GM19452 (cell line): ENCODE results near the gene ATP11A.
"Not testable (repeated sequence)": the region's sequence is repeated elsewhere in the genome, so short reads cannot be mapped to it uniquely, and the experiment has no call there.

Source experiments
- ATAC-seq: cut with Tn5 transposase; IDR thresholded peaks from one replicate; pipeline ENCODE4 v1.9.1; 2021; ENCODE audit not compliant: unreplicated experiment

The ATP11A gene

DNA sequence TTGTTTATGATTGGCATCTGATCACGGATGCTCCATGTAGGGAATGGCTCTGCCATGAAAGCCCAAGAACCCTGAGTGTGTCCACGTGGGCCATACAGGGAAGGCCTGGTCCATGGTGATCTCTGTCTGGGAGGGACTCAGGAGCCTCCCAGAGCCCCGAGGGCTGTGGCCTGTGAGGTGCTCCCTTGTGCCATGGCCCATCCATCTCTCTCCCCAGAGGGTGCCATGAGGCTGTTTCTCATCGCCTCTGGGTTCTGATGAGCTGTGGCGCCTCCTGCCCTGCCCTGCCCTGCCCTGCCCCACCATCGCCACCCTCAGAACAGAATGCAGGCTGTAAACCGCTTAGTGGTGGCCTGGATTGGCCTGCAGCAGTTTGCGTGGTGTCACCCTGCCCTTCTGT, 83.1 kb downstream of the ATP11A start:
- ATAC-seq = no peak

DNA sequence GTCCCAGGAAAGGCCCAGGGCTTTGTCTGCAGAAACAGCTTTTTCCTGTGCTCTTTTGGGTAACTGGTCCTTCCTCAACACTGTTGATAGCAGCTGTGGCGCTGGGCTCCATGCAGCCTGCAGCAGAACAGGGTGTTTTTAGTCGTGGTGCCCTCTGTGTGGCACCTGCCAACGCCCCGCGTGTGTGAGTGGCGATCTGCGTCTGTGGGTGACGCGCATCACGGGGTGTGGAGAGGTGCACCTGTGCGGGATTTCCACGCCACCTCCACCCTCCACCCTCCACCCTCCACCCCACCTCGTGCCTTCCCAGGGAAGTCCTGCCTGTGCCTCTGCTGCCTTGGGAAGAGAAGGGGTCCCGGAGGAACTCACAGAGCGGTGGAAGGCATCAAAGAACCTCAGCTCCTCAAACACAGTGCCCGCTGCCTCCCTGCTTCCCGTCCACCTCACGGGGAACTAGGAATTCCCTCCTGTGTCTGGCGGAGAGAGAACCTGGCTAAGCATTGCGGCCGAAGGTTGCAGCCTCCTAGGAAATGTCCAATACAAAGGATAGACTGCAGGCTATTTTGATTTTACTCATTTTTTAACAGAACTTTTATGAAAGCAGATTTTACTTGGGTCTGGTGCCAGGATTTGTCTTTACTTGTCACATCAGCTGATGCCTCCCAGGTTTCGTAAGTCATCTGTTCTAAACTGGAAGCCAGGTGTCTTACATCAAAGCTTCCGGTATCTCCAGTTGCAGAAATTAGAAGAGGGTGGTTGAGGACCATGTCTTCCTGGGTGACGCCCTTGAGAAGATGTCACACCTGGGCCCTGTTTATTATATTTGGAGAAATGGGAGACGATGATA, 84.0 kb downstream of the ATP11A start:
- ATAC-seq = no peak

DNA sequence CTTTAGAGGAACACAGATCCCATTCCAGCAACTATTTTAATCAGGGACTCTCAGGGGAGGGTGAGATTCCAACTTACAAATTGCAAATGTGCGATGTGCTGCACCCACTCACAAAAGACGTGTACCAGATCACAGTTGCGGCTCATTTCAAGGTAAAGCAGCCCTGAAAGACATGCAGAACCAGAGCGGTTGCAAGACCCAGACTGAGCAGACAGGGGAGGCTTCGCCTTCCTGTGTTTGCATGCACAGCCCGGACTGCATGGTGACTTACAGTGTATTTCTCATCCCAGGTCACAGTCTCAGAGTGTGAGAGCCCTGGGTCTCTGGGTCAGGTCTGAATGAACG, 84.6 kb downstream of the ATP11A start:
- ATAC-seq = no peak

DNA sequence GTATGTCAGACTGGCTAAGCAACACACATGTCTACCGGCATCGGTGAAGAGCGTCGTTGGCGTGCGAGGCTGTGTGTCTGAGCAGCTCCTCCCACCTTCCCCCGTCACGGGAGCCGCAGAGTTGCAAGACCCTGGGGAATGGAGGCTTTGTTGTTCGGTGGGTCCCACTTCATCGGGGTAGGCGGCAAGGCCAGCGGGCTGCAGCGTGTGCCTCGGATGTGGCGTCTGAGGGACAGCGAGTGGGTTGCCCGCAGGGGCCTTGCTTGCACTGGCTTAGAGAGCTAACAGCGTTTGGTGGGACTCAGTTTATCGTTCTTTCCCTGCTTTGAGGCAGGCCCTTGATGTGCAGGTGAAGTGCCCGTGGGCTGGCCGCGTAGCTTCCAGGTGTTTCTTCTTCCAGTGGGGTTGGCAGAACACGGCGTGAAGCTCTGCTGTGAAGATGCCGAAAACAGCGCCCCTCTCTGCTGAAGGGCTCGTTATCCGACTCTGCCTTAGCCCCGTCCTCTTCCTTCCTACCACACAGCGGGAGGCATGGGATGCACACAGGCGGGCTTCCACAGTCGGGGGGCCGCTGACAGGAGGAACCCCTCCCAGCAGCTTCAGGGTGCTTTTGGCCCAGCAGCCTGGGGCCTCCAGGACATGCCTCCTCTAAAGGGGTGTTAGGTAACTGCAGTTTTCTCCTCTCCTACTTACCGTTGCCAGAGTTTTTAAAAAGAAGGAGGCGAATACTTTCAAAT, 85.2 kb downstream of the ATP11A start:
- no peak for ATAC-seq

DNA sequence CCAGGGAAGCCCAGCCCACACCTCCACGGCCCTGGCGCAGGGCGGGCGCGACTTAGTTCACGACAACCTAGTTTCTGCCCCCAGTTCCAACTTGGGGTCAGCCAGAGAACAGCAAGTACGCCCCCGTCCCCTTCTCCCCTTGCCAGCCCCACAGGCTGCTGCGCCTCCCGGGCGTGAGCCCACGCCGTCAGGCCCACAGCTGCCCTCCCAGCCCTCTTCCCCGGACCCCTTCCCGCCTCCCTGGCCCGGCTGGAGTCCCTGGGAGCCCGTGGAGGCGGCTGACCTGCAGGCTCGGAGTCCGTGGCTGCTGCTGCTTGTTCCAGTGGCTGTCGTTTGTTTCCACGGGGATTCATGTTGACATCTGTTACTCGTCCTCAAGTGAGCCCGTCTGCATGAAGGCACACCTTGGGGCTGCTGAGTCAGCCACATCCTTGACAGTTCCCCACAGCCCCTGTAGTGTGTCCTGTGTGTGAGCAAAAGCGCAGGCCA, 86.0 kb downstream of the ATP11A start:
- no peak for ATAC-seq

DNA sequence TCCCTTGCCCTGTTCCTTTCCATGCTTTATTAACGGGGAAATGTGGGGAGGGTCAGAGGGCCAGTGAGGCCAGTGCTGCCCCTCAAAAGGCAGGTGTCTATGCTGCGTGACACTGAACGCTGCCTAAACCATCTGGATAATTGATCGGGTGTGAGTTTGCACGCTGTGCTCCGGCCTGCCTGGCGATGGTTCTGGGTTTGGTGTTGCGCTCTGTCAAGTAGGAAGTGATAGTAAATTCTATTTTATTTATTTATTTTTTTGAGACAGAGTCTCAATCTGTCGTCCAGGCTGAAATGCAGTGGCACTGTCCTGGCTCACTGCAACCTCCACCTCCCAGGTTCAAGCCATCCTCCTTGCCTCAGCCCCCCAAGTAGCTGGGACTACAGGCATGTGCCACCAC, 86.5 kb downstream of the ATP11A start:
- ATAC-seq = no peak

DNA sequence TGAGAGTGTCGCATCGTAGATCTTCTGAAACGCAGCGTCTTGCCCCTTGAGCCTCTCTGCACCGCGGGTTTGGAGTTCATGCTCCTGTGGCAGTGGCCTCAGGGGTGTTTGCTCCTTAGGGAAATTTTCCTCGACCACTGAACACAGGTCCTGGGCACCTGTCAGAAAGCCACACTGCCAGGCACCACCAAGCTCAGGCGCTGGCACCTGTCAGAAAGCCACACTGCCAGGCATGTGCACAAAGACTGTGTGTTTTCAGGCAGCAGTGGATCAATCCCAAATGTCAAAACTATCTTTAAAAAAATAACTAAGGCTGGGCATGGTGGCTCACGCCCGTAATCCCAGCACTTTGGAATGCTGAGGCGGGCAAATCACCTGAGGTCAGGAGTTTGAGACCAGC, 87.1 kb downstream of the ATP11A start:
- ATAC-seq = no peak

DNA sequence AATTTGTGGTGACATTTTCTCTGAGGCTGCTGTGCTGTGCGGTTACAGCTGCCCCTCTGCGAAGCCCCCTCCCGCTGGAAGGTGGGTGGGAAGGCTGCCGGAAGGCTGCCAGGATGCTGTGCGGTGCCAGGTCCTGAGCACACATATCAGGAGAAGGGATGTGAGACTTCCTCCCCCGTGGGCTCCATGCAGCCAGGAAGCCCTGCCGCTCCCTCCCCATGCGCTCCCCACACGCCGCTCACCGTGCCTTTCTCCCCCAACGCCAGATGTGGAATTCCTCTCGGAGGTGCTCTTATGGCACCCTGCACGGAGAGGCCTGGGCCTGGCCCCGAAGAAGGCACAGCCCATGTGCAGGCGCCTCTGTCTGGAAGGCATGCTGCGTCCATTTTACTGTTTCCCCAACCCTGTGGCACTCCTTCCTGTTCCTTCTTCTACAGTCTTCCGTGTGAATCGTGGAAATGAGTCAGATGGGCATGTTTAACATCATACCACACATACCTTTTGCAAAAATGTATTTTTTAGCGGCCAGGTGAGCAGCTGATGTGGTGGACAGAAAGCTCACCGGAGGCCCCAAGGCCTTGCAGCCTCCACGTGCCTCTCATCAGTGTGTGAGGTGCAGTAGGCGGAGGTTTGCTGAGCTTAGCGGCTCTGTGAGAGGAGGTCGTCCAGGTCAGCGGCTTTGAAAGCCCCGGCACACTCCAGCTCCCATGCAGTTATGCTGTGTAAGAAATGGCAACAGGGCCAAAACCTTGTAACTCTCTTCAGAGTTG, 88.0 kb downstream of the ATP11A start:
- no peak for ATAC-seq

DNA sequence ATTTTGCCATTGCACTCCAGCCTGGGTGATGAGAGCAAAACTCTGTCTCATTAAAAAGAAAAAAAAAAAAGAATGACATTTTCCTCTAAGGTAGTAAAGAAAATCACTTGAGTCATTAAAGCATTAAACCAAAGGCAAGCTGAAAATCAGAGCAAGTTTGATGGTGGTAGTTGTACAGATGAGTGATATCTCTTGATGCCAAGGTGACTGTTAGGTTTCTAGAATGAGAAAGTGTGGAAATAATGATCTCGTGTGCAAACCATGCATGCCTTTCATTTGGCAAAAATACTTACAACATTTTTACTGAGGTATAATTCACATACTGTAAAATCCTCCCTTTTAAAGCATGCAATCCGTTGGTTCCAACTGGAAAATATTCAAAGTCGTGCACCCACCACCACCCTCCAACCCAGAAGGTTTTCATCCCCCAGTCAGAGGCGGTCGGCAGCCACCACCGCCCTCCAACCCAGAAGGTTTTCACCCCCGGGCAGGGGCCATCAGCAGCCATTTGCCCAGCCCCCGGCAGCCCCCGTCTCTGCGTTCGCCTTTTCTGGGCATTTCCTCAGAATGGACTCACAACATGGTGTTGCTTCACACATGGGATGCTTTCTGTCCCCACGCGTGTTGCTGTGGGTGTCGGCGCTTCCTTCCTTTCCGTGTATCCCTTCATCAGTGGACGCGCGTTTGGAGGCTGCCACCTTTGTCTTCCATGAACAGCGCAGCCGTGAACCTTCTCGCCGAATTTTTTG, 90.2 kb downstream of the ATP11A start:
- ATAC-seq = no peak

DNA sequence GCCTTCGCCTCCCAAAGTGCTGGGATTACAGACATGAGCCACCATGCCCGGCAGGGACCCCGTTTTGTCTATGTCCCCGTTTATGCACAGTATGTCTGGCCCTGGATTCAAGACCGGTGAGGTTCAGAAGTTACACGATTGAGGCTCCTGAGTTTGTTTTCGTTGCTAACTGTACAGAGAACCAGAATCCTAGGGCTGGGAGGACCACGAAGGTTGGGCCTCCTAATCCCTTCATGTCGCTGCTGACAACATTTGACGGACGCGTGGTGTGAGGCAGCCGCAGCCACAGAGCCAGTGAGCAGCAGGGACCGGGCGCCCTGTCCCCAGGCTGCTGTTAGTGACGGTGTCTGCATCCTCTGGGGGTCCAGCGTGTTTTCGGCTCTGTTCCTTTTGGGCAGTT, 91.4 kb downstream of the ATP11A start:
- ATAC-seq = no peak

DNA sequence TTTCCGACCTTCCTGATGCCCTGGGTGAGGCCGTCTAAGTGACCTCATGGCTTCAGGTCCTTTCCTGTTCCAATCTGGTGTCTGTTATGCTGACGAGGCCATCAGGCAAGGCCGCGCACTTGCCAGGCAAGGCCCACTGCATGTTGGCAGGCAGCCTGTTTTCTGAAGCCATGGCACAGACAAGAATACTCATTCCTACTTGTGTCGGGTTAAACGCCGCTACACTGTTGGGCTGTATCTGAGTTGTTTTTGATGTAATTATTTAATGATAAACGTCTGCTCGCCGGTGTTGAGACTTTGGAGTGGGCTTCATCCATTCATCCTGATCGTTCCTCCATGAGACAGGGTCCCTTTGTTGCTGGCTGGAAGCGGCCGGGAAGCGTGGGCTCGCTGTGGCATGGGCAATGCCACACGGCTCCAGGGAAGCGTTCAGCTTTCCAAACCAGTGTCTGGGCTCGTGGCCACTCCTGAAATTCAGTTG, 92.1 kb downstream of the ATP11A start:
- no peak for ATAC-seq

DNA sequence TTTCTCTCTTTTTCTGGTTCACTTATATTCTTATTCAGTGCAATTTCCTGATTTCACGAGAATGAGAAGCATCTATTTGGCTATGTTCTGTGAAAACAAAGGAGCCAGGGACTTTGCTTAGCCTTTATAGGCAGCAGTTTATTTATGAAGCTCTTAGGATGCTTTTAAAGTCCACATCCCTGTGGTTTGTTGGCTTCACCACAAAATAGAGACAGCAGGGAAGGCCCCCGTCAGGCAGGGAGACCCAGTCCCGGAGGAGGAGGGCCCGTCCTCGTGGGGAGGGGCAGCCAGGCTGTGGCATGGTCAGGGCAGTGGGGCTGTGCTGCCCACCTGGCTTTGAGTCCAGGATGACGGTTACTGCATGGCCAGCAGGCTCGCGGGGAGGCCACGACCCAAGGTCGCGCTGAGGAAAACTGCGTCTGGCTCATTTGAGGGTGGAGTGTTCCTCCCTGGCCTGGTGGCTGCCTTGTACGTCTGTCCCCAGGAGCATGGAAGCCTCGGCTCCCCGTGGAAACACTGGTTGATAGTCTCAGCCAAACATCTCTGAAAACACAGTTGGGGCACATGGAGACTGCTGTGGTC, 92.7 kb downstream of the ATP11A start:
- ATAC-seq = no peak

DNA sequence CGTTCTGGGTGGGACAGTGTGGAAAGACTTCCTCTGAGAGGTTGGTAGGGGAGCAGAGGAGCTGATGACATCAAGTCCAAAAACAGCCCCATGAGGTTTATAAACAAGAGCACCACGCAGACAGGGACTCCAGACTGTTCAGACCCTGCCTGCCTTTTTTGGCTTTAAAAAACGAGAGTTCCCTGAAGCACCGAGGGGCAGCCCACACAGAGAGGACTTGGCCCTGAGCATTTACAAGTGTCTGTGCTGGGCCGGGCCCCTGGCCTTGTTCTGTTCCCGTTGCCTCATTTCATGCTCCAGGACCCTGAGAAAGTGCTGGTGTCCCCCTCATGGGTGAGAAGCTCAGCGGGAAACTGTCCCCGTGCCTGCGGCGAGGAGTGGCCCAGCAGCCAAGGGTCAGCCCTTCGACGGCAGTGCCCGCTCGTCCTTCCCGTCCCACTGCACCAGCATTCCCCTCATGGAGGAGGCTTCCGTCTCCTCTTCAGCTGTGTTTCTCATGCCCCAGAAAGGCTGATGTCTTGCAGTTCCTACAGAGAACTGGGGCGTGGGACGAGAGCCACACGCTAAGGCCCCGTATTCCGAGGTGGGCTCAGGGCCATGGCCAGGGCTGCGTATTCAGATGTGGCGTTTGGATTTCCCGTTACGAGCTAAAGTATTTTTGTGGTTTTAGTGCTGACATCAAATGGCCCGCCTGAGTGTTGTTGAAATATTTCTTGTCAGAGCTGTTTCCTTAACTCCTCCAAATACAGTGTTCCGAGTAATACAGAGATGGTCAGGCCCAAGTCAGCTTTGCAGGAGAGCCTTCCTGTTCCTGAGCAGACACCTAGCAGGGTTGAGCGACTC, 93.5 kb downstream of the ATP11A start:
- ATAC-seq = no peak

DNA sequence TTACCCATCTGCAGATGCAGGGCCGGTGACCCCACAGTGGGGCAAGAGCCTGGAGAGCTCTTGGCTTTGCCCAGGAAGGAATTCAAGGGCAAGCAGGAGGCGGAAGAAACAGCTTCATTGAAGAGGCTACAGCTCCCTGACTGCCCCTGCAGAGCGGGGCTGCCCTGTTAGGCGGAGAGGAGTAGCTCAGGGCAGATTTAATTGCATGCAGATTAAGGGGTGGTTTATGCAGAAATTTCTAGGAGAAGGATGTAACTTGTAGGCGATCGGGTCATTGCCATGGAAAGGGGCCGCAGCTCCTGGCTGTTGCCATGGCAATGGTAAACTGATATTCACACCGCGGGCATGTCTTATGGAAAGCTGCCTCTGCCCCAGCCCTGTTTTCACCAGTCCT, 94.1 kb downstream of the ATP11A start:
- no peak for ATAC-seq

DNA sequence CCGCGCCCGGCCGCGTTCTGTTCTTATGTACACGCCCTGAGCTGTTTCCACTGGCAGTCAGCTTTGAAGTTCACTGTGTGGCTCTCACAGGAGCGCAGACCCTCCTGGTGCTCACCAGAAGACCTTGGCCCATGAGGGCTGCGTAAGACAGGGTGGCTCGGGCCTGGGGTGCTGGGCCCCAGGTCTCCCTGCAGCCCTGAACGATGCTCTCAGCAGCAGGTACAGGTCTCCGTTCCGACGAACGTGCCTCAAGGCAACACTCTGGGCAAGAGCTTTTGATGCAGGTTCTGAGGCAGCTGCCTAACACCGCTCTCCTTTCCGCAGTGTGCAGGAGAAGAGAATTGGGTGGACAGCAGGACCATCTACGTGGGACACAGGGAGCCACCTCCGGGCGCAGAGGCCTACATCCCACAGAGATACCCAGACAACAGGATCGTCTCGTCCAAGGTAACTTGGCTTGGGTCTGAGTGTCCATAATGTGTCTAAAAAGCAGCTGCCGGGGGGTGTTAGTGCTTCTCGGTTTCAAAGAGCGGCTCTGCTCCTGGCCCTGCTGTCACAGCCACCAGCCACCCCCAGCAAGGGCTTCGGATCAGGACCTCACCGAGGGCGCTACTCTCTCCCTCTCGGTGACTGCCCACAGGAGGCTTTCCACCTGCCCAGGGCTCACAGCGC, 95.1 kb downstream of the ATP11A start:
- ATAC-seq = no peak

DNA sequence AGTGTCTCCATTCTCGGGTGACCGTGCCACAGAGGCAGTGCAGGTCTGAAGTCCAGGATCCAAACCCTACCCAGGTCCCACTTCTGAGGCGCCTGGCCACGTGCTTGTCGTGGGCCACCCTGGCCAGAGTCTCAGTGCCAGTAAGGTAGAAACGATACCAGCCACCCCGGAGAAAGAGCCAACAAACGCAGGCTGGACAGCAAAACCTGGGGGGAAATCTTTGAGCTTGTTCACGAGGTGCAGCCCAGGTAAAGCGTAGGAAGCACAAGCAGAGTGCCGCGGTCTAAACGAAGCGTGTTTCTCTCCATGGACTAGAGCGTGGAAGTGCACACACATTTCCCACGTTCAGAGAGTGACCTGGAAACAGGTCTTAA, 95.6 kb downstream of the ATP11A start:
- no peak for ATAC-seq

DNA sequence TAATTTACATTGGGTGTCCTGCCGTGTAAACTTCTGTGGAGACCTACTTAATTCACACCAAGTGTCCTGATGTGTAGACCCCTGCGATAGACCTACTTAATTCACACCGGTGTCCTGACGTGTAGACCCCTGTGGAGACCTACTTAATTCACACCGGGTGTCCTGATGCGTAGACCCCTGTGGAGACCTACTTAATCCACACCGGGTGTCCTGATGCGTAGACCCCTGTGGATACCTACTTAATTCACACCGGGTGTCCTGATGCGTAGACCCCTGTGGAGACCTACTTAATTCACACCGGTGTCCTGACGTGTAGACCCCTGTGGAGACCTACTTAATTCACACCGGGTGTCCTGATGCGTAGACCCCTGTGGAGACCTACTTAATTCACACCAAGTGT, 97.0 kb downstream of the ATP11A start:
- ATAC-seq = not testable (repeated sequence)

DNA sequence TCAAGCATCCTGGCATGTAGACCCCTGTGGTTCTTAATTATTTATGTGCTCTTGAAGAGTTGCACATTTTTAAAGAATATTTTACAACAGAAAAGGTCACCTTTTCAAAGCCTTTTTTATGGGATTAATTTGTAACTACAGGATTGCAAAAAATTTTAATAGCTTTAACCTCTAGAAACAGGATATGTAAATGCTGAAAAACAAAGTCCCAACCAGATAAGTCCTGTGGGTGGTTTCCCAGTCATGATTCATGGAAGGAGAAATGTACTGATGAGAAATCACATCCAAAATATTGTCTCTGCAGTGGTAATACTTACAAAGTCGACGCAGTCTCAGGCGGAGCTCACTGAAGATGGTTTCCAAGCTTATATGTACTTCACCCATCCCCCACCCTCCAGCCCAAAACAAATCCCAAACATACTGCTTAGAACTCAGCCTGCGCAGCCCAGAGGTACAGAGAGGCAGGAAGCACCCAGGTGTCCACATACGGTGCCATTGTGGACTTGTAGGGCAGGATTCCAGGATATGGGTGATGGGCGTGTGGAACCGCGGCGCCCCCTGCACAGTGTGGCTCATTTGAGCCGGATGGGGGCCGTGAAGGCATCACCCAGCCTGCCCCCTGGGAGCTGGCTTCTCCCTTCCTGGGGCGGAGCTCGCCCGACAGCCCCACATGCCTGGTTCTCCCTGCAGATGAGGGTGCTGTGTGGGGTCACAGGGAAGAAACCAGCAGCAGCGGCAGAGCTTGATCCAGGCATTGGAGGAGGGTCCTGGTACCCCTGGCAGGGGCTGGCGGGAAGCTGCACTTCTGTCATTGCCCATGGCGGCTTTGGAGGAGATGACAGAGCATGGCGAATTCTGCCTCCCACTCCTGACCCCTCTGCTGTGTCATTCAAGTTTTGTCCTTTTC, 101.2 kb downstream of the ATP11A start:
- ATAC-seq = no peak
